Lower leg skin (tissue), 4 donors: ENCODE measurements around the gene SNRPF. TPM values are rescaled to one million over a fixed set of nuclear protein-coding genes. Genes with fewer than 3 reads are reported as not detected.

ENCODE experiments used
- DNase-seq, 2 donors: peaks; one replicate each; pipeline ENCODE4 v3.0.0-alpha.2; 2019; ENCODE audit warnings: low spot score in 2 of 2
- H3K4me3 ChIP-seq: fragments of 200-600 bp; sonication (generic); 2 replicates; pipeline ENCODE4 v1.5.1; 2017; ENCODE audit warnings: mild to moderate bottlenecking, low read depth; ENCODE audit not compliant: poor library complexity, severe bottlenecking
- POLR2A ChIP-seq, 2 donors: fragments of 450-650 bp; IDR thresholded peaks; one replicate each; pipeline ENCODE4 v1.6.1; 2016 to 2017; ENCODE audit warnings: antibody characterized with exemption in 2 of 2, mild to moderate bottlenecking in 1 of 2, moderate library complexity in 1 of 2
- WGBS, 2 donors: methylation state at CpG; one replicate each; pipeline ENCODE4 v1.1.5; 2018; 5-methylcytosine and 5-hydroxymethylcytosine counted together
- intact Hi-C: fragments of 100-400 bp; cut with DNase I; formaldehyde crosslinking; loops from one replicate; pipeline ENCODE4 v1.15.0; 2023; ENCODE audit warnings: low total_unique reads
- total RNA-seq, 4 donors: library from RNA; depleted of rRNA; stranded (reverse); fragments of >200 nt; gene quantifications; one replicate each; pipeline ENCODE4 v1.1.0, GENCODE V29; 2016
- TF ChIP-seq, protein P1 (sequence below), 3 donors: fragments of 450-650 bp; IDR thresholded peaks; one replicate each; pipeline ENCODE4 v1.5.1; 2016; ENCODE audit warnings: antibody characterized with exemption in 3 of 3, mild to moderate bottlenecking in 3 of 3, moderate library complexity in 2 of 3

The SNRPF gene
- total RNA-seq, 4 donors from 2014 or later, result 5.8 to 8.2 (median 7.4) TPM

DNA sequence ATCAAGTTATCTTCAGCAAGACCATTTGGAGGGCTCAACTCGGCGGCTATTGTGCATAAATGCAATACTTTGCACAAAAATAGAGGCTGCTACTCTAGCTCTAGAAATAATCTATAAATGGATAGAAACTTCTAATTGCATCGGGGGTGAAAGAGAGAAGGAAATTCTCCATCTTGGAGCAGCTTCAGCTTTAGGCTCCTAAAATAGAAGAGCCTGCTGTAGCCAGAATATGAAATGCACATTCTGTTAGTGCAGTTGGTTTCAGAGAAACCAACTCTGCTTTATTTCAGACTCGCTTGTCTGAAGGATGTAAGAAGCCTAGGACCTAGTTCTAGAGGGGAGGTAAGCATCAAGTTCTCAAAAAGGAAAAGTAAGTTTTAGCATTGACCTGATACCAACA, 38.1 kb downstream of the SNRPF start:
- TF ChIP-seq POLR2A (IDR thresholded peaks at IDR 0.05), result no peak
- TF ChIP-seq, protein P1, sequence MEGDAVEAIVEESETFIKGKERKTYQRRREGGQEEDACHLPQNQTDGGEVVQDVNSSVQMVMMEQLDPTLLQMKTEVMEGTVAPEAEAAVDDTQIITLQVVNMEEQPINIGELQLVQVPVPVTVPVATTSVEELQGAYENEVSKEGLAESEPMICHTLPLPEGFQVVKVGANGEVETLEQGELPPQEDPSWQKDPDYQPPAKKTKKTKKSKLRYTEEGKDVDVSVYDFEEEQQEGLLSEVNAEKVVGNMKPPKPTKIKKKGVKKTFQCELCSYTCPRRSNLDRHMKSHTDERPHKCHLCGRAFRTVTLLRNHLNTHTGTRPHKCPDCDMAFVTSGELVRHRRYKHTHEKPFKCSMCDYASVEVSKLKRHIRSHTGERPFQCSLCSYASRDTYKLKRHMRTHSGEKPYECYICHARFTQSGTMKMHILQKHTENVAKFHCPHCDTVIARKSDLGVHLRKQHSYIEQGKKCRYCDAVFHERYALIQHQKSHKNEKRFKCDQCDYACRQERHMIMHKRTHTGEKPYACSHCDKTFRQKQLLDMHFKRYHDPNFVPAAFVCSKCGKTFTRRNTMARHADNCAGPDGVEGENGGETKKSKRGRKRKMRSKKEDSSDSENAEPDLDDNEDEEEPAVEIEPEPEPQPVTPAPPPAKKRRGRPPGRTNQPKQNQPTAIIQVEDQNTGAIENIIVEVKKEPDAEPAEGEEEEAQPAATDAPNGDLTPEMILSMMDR (IDR thresholded peaks at IDR 0.05), result no peak
- no peak for DNase-seq
- H3K4me3 ChIP-seq, result no peak overlapping the region
- WGBS, 2 donors, result 95% methylated on average over 4 of the region's 4 CpGs
- intact Hi-C loops, result no loop called here

DNA sequence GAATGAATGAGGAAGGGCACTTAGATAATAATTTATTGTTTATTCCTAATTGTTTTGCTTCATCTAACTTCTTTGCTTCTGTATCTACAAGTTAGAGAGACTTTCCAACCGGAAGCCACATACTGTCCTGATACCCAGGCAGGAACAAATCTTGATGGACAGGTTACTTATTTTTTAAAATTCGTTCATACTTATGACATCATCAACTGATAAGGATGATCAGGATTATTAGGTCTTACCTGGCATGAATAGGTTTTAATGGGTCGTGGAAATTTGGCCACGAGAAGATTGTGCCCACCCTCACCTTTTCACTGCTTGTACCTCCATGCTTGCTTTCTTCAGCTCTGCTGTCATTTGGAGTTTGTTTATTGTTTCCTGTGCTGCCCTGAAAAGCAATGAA, 39.3 kb downstream of the SNRPF start:
- DNase-seq, result no peak
- H3K4me3 ChIP-seq, result no peak overlapping the region
- TF ChIP-seq POLR2A (IDR thresholded peaks at IDR 0.05), result no peak
- TF ChIP-seq, protein P1 (IDR thresholded peaks at IDR 0.05), result no peak
- intact Hi-C loops, result no loop called here
- 63 to 70% methylated on average over 4 of the region's 4 CpGs for WGBS, 2 donors

DNA sequence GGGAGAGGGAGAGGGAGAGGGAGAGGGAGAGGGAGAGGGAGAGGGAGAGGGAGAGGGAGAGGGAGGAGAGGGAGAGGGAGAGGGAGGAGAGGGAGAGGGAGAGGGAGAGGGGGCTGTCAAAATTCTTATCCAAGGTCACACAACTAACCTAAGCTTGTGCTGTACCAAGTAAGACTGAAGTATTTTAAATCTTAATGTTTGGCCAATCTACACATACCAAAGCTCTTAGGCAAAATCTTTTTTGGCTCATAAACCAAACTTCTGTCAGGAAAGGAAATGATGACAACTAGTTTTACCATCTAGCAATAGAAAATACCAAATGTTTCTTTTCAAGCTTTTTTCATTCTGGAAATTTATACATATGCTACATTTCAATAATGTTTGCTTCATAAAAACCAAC, 49.8 kb downstream of the SNRPF start:
- TF ChIP-seq, protein P1 (IDR thresholded peaks at IDR 0.05), result no peak
- no peak for TF ChIP-seq POLR2A (IDR thresholded peaks at IDR 0.05)
- intact Hi-C loops, result no loop called here
- H3K4me3 ChIP-seq, result no peak overlapping the region
- DNase-seq, result no peak

DNA sequence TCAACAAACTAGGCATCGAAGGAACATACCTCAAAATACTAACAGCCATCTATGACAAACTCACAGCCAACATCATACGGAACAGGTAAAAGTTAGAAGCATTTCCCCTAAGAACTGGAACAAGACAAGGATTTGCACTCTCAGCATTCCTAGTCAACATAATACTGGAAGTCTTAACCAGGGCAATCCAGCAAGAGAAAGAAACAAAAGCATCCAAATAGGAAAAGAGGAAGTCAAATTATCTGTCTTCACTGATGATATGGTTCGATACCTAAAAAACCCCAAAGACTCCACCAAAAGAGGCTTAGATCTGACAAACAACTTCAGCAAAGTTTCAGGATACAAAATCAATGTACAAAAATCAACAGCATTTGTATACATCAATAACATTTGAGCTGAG, 51.1 kb downstream of the SNRPF start:
- no peak overlapping the region for H3K4me3 ChIP-seq
- intact Hi-C loops, result no loop called here
- WGBS, 2 donors, result 92 to 95% methylated on average over 3 of the region's 3 CpGs
- DNase-seq, result no peak
- TF ChIP-seq POLR2A (IDR thresholded peaks at IDR 0.05), result no peak
- TF ChIP-seq, protein P1 (IDR thresholded peaks at IDR 0.05), result no peak

Other genes with a start within 250 kb of the SNRPF start
- 10 to 100 TPM; 11.0 to 30.6 (median 16.8) TPM for gene NTN4, start 68.2 kb upstream of the SNRPF start, total RNA-seq
- gene CCDC38, start 83.7 kb downstream of the SNRPF start, total RNA-seq, result under 1 TPM in 1 of 4 donors, not detected in 3; 0.06 TPM
- gene AMDHD1, start 84.4 kb downstream of the SNRPF start, total RNA-seq, result 1 to 10 TPM in 2 of 4 donors, not detected in 2; 1.1 to 7.7 TPM
- 100 to 1,000 TPM; 128 to 289 (median 164) TPM for gene HAL, start 137.4 kb downstream of the SNRPF start, total RNA-seq
- 10 to 100 TPM; 66.0 to 84.7 (median 75.5) TPM for gene LTA4H, start 176.6 kb downstream of the SNRPF start, total RNA-seq